Left forelimb (tissue), 1 donor: ENCODE results near the gene STK33.

Experiments
- DNase-seq: peaks from one replicate; pipeline ENCODE4 v3.0.0-alpha.2; 2018; ENCODE audit warnings: low spot score

The STK33 gene

GRCh38 chr11:8603696-8604077 lies 9.7 kb upstream of the STK33 start:
- DNase-seq: no peak

- no peak for DNase-seq
Measured at GRCh38 chr11:8601376-8602133, 7.5 kb upstream of the STK33 start.

GRCh38 chr11:8598506-8598905 lies 4.5 kb upstream of the STK33 start:
- no peak for DNase-seq

GRCh38 chr11:8597182-8597581 lies 3.2 kb upstream of the STK33 start:
- no peak for DNase-seq

- no peak for DNase-seq
Measured at GRCh38 chr11:8596504-8597046, 2.5 kb upstream of the STK33 start.

- no peak for DNase-seq
Measured at GRCh38 chr11:8593455-8593854, 573 bp downstream of the STK33 start.

- no peak for DNase-seq
Measured at GRCh38 chr11:8587915-8588314, 6.1 kb downstream of the STK33 start.

- no peak for DNase-seq
Measured at GRCh38 chr11:8586805-8587204, 7.2 kb downstream of the STK33 start.

GRCh38 chr11:8586184-8586583 lies 7.8 kb downstream of the STK33 start:
- no peak for DNase-seq

GRCh38 chr11:8584511-8584910 lies 9.5 kb downstream of the STK33 start:
- no peak for DNase-seq

GRCh38 chr11:8584082-8584481 lies 9.9 kb downstream of the STK33 start:
- DNase-seq: no peak

GRCh38 chr11:8581300-8581699 lies 12.7 kb downstream of the STK33 start:
- DNase-seq: no peak

GRCh38 chr11:8577791-8578581 lies 16.0 kb downstream of the STK33 start:
- no peak for DNase-seq

- DNase-seq: no peak
Measured at GRCh38 chr11:8574798-8575197, 19.2 kb downstream of the STK33 start.

- DNase-seq: no peak
Measured at GRCh38 chr11:8573777-8574176, 20.3 kb downstream of the STK33 start.

GRCh38 chr11:8567602-8568198 lies 26.3 kb downstream of the STK33 start:
- DNase-seq: no peak

- DNase-seq: no peak
Measured at GRCh38 chr11:8566613-8567210, 27.3 kb downstream of the STK33 start.

GRCh38 chr11:8564526-8564925 lies 29.5 kb downstream of the STK33 start:
- DNase-seq: no peak

GRCh38 chr11:8561461-8561860 lies 32.6 kb downstream of the STK33 start:
- DNase-seq: no peak

GRCh38 chr11:8558436-8558835 lies 35.6 kb downstream of the STK33 start:
- no peak for DNase-seq

- no peak for DNase-seq
Measured at GRCh38 chr11:8545698-8546366, 48.2 kb downstream of the STK33 start.

- no peak for DNase-seq
Measured at GRCh38 chr11:8544807-8545206, 49.2 kb downstream of the STK33 start.
